ENCODE results near the gene ICA1L. TPM values are rescaled to one million over a fixed set of nuclear protein-coding genes. Genes with fewer than 3 reads are reported as not detected.

Gene ICA1L
- polyA plus RNA-seq, 1 experiment: 2.4 TPM

- CTCF ChIA-PET: no interaction called here
Observed at GRCh38 chr2:202786842-202787241, 84.7 kb downstream of the ICA1L start.

GRCh38 chr2:202782940-202783558 is 88.5 kb downstream of the ICA1L start:
- Histone ChIP-seq H3K36me3 (ENCODE audit: control insufficient read depth, insufficient read depth, low read length) (no peaks in the 10 kb centered on the region), H3K4me3 (ENCODE audit: low read depth, low read length) (no peak overlapping the region), H3K27me3 (ENCODE audit: control insufficient read depth, insufficient read depth, low read length) (no peaks in the 10 kb centered on the region)
- ChIA-PET CTCF (no interaction called here), POLR2A (no interaction called here)
- TF ChIP-seq CTCF (IDR thresholded peaks at IDR 0.05; ENCODE audit: insufficient read depth, low read depth, low read length): no peak
- no peak for DNase-seq (ENCODE audit: low read depth)

More at GRCh38 chr2:202786842-202787241, 84.7 kb downstream of the ICA1L start:
- Histone ChIP-seq H3K36me3 (ENCODE audit: control insufficient read depth, insufficient read depth, low read length) (no peaks in the 10 kb centered on the region), H3K4me3 (ENCODE audit: low read depth, low read length) (no peak overlapping the region), H3K27me3 (ENCODE audit: control insufficient read depth, insufficient read depth, low read length) (no peaks in the 10 kb centered on the region)
- TF ChIP-seq CTCF (IDR thresholded peaks at IDR 0.05; ENCODE audit: insufficient read depth, low read depth, low read length): no peak
- POLR2A ChIA-PET: no interaction called here
- DNase-seq (ENCODE audit: low read depth): no peak

- ChIA-PET CTCF (no interaction called here), POLR2A (no interaction called here)
- DNase-seq (ENCODE audit: low read depth): peak; percentile 18
- TF ChIP-seq CTCF (IDR thresholded peaks at IDR 0.05; ENCODE audit: insufficient read depth, low read depth, low read length): no peak
- H3K36me3 ChIP-seq (ENCODE audit: control insufficient read depth, insufficient read depth, low read length): no peaks in the 10 kb centered on the region
- no peak overlapping the region for H3K4me3 ChIP-seq (ENCODE audit: low read depth, low read length)
- H3K27me3 ChIP-seq (ENCODE audit: control insufficient read depth, insufficient read depth, low read length): no peaks in the 10 kb centered on the region
Observed at GRCh38 chr2:202780514-202781021, 91.0 kb downstream of the ICA1L start.

- CTCF ChIA-PET: no interaction called here
- Histone ChIP-seq H3K36me3 (ENCODE audit: control insufficient read depth, insufficient read depth, low read length) (no peaks in the 10 kb centered on the region), H3K27me3 (ENCODE audit: control insufficient read depth, insufficient read depth, low read length) (no peaks in the 10 kb centered on the region), H3K4me3 (ENCODE audit: low read depth, low read length) (no peak overlapping the region)
- DNase-seq (ENCODE audit: low read depth): no peak
- POLR2A ChIA-PET: no interaction called here
- no peak for TF ChIP-seq CTCF (IDR thresholded peaks at IDR 0.05; ENCODE audit: insufficient read depth, low read depth, low read length)
Observed at GRCh38 chr2:202778217-202778616, 93.3 kb downstream of the ICA1L start.

GRCh38 chr2:202774104-202774503 is 97.5 kb downstream of the ICA1L start:
- Histone ChIP-seq H3K36me3 (ENCODE audit: control insufficient read depth, insufficient read depth, low read length) (no peaks in the 10 kb centered on the region), H3K27me3 (ENCODE audit: control insufficient read depth, insufficient read depth, low read length) (no peaks in the 10 kb centered on the region), H3K4me3 (ENCODE audit: low read depth, low read length) (no peak overlapping the region)
- DNase-seq (ENCODE audit: low read depth): no peak
- ChIA-PET POLR2A (no interaction called here), CTCF (no interaction called here)
- TF ChIP-seq CTCF (IDR thresholded peaks at IDR 0.05; ENCODE audit: insufficient read depth, low read depth, low read length): no peak
